HEK293 (cell line): ENCODE data around the gene TMED1.

Source experiments
- FEZF1 ChIP-seq: fragments of 450-650 bp; formaldehyde crosslinking; IDR thresholded peaks from 2 replicates; pipeline ENCODE4 v1.5.1; 2016; ENCODE audit warnings: missing biosample characterization, missing genetic modification characterization
- HOXD13 ChIP-seq: sonication (generic); formaldehyde crosslinking; IDR thresholded peaks from 2 replicates; pipeline ENCODE4 v1.8.0; 2022; ENCODE audit warnings: missing genetic modification reagents, borderline replicate concordance
- PRDM1 ChIP-seq: fragments of 450-650 bp; formaldehyde crosslinking; IDR thresholded peaks from 2 replicates; pipeline ENCODE4; 2016; ENCODE audit warnings: missing biosample characterization, missing genetic modification characterization
- SCRT1 ChIP-seq: fragments of 450-650 bp; formaldehyde crosslinking; IDR thresholded peaks from 2 replicates; pipeline ENCODE4 v1.5.1; 2016; ENCODE audit warnings: missing biosample characterization, missing genetic modification characterization, borderline replicate concordance
- SETDB1 ChIP-seq: IDR thresholded peaks from one replicate; pipeline ENCODE4 v1.6.1; 2017; ENCODE audit warnings: mild to moderate bottlenecking, low read length, moderate library complexity, mixed read lengths; ENCODE audit not compliant: insufficient read length
- SP3 ChIP-seq: fragments of 450-650 bp; formaldehyde crosslinking; IDR thresholded peaks from 2 replicates; pipeline ENCODE4 v1.5.1; 2016; ENCODE audit warnings: missing biosample characterization, missing genetic modification characterization
- ZBTB20 ChIP-seq: fragments of 450-650 bp; formaldehyde crosslinking; IDR thresholded peaks from 2 replicates; pipeline ENCODE4 v1.5.1; 2016; ENCODE audit warnings: missing biosample characterization, missing genetic modification characterization
- ZBTB8A ChIP-seq: fragments of 450-650 bp; formaldehyde crosslinking; IDR thresholded peaks from 2 replicates; pipeline ENCODE4 v1.5.1; 2016; ENCODE audit warnings: missing biosample characterization, missing genetic modification characterization
- ZFHX2 ChIP-seq: fragments of 450-650 bp; formaldehyde crosslinking; conservative IDR thresholded peaks from 2 replicates; pipeline ENCODE4 v1.5.1; 2016; ENCODE audit warnings: missing biosample characterization, missing genetic modification characterization
- ZNF121 ChIP-seq: fragments of 450-650 bp; formaldehyde crosslinking; IDR thresholded peaks from 2 replicates; pipeline ENCODE4 v1.5.1; 2016; ENCODE audit warnings: missing biosample characterization, missing genetic modification characterization
- ZNF146 ChIP-seq: fragments of 450-650 bp; formaldehyde crosslinking; IDR thresholded peaks from 2 replicates; pipeline ENCODE4 v1.5.1; 2016; ENCODE audit warnings: missing biosample characterization, missing genetic modification characterization
- ZNF16 ChIP-seq: fragments of 450-650 bp; formaldehyde crosslinking; IDR thresholded peaks from 2 replicates; pipeline ENCODE4 v1.5.1; 2016; ENCODE audit warnings: low read depth, missing biosample characterization, missing genetic modification characterization
- ZNF18 ChIP-seq: fragments of 450-650 bp; formaldehyde crosslinking; IDR thresholded peaks from 2 replicates; pipeline ENCODE4 v1.5.1; 2016; ENCODE audit warnings: missing biosample characterization, missing genetic modification characterization
- ZNF19 ChIP-seq: fragments of 450-650 bp; formaldehyde crosslinking; IDR thresholded peaks from 2 replicates; pipeline ENCODE4; 2016; ENCODE audit warnings: missing biosample characterization, missing genetic modification characterization, low read depth
- ZNF221 ChIP-seq: fragments of 450-650 bp; formaldehyde crosslinking; IDR thresholded peaks from 2 replicates; pipeline ENCODE4 v1.5.1; 2017; ENCODE audit warnings: missing biosample characterization, missing genetic modification characterization, borderline replicate concordance
- ZNF248 ChIP-seq: fragments of 450-650 bp; formaldehyde crosslinking; IDR thresholded peaks from 2 replicates; pipeline ENCODE4 v1.5.1; 2017; ENCODE audit warnings: missing biosample characterization, missing genetic modification characterization
- ZNF266 ChIP-seq: fragments of 450-650 bp; formaldehyde crosslinking; IDR thresholded peaks from 2 replicates; pipeline ENCODE4 v1.5.1; 2016; ENCODE audit warnings: missing biosample characterization, missing genetic modification characterization, low read depth
- ZNF324 ChIP-seq: fragments of 450-650 bp; formaldehyde crosslinking; IDR thresholded peaks from 2 replicates; pipeline ENCODE4 v1.5.1; 2016; ENCODE audit warnings: missing biosample characterization, missing genetic modification characterization
- ZNF404 ChIP-seq: fragments of 450-650 bp; formaldehyde crosslinking; IDR thresholded peaks from 2 replicates; pipeline ENCODE4 v1.5.1; 2017; ENCODE audit warnings: missing biosample characterization, missing genetic modification characterization
- ZNF423 ChIP-seq: fragments of 450-650 bp; formaldehyde crosslinking; IDR thresholded peaks from 2 replicates; pipeline ENCODE4 v1.5.1; 2016; ENCODE audit warnings: missing biosample characterization, missing genetic modification characterization
- ZNF426 ChIP-seq: fragments of 450-650 bp; formaldehyde crosslinking; IDR thresholded peaks from 2 replicates; pipeline ENCODE4 v1.5.1; 2017; ENCODE audit warnings: missing biosample characterization, missing genetic modification characterization, mild to moderate bottlenecking, inconsistent platforms, moderate library complexity
- ZNF704 ChIP-seq: fragments of 450-650 bp; formaldehyde crosslinking; IDR thresholded peaks from 2 replicates; pipeline ENCODE4 v1.5.1; 2016; ENCODE audit warnings: missing biosample characterization, missing genetic modification characterization
- ZNF791 ChIP-seq: fragments of 450-650 bp; formaldehyde crosslinking; IDR thresholded peaks from 2 replicates; pipeline ENCODE4 v1.5.1; 2016; ENCODE audit warnings: missing biosample characterization, missing genetic modification characterization
- ZNF830 ChIP-seq: fragments of 450-650 bp; IDR thresholded peaks from 2 replicates; pipeline ENCODE4 v1.5.0; 2018; ENCODE audit warnings: missing biosample characterization, missing genetic modification characterization, low read depth, mild to moderate bottlenecking, moderate library complexity
- ZNF843 ChIP-seq: fragments of 450-650 bp; formaldehyde crosslinking; IDR thresholded peaks from 2 replicates; pipeline ENCODE4 v1.5.1; 2016; ENCODE audit warnings: missing biosample characterization, missing genetic modification characterization
- ZSCAN23 ChIP-seq: fragments of 450-650 bp; formaldehyde crosslinking; IDR thresholded peaks from 2 replicates; pipeline ENCODE4 v1.5.1; 2016; ENCODE audit warnings: missing biosample characterization, missing genetic modification characterization
- TF ChIP-seq, protein P1 (sequence below): fragments of 450-650 bp; formaldehyde crosslinking; IDR thresholded peaks from 2 replicates; pipeline ENCODE4 v1.5.1; 2016; ENCODE audit warnings: missing biosample characterization, missing genetic modification characterization
- TF ChIP-seq, protein P2 (sequence below): fragments of 450-650 bp; formaldehyde crosslinking; IDR thresholded peaks from 2 replicates; pipeline ENCODE4 v1.5.1; 2016; ENCODE audit warnings: missing biosample characterization, missing genetic modification characterization
- TF ChIP-seq, protein P3 (sequence below): fragments of 450-650 bp; formaldehyde crosslinking; IDR thresholded peaks from 2 replicates; pipeline ENCODE4 v1.5.1; 2016; ENCODE audit warnings: missing biosample characterization, missing genetic modification characterization

TMED1 gene

GRCh38 chr19:10836479-10837330, 693 bp upstream of the TMED1 start (continued):
- TF ChIP-seq, protein P1, sequence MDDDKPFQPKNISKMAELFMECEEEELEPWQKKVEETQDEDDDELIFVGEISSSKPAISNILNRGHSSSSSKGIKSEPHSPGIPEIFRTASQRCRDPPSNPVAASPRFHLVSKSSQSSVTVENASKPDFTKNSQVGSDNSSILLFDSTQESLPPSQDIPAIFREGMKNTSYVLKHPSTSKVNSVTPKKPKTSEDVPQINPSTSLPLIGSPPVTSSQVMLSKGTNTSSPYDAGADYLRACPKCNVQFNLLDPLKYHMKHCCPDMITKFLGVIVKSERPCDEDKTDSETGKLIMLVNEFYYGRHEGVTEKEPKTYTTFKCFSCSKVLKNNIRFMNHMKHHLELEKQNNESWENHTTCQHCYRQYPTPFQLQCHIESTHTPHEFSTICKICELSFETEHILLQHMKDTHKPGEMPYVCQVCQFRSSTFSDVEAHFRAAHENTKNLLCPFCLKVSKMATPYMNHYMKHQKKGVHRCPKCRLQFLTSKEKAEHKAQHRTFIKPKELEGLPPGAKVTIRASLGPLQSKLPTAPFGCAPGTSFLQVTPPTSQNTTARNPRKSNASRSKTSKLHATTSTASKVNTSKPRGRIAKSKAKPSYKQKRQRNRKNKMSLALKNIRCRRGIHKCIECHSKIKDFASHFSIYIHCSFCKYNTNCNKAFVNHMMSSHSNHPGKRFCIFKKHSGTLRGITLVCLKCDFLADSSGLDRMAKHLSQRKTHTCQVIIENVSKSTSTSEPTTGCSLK (tag by site-specific recombination) = no peak
- TF ChIP-seq ZBTB20 (tag by site-specific recombination) = no peak
- TF ChIP-seq, protein P2, sequence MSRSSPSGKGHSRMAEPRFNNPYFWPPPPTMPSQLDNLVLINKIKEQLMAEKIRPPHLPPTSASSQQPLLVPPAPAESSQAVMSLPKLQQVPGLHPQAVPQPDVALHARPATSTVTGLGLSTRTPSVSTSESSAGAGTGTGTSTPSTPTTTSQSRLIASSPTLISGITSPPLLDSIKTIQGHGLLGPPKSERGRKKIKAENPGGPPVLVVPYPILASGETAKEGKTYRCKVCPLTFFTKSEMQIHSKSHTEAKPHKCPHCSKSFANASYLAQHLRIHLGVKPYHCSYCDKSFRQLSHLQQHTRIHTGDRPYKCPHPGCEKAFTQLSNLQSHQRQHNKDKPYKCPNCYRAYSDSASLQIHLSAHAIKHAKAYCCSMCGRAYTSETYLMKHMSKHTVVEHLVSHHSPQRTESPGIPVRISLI (tag by site-specific recombination) = no peak
- TF ChIP-seq, protein P3, sequence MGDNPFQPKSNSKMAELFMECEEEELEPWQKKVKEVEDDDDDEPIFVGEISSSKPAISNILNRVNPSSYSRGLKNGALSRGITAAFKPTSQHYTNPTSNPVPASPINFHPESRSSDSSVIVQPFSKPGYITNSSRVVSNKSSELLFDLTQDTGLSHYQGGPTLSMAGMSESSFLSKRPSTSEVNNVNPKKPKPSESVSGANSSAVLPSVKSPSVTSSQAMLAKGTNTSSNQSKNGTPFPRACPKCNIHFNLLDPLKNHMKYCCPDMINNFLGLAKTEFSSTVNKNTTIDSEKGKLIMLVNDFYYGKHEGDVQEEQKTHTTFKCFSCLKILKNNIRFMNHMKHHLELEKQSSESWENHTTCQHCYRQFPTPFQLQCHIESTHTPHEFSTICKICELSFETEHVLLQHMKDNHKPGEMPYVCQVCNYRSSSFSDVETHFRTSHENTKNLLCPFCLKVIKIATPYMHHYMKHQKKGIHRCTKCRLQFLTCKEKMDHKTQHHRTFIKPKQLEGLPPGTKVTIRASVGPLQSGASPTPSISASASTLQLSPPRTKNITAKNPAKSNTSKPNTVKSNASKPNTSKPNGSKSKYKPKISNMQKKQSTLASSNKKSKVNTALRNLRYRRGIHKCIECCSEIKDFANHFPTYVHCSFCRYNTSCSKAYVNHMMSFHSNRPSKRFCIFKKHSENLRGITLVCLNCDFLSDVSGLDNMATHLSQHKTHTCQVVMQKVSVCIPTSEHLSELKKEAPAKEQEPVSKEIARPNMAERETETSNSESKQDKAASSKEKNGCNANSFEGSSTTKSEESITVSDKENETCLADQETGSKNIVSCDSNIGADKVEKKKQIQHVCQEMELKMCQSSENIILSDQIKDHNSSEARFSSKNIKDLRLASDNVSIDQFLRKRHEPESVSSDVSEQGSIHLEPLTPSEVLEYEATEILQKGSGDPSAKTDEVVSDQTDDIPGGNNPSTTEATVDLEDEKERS = peak; percentile 89
- peak; percentile 94 for TF ChIP-seq ZBTB8A
- no peak for TF ChIP-seq ZNF404 (tag by site-specific recombination)
- TF ChIP-seq ZNF830 (tag by site-specific recombination) = no peak
- TF ChIP-seq ZNF221 (tag by site-specific recombination) = no peak
- peak; percentile 53 for TF ChIP-seq ZNF18 (tag by site-specific recombination)
- no peak for TF ChIP-seq ZNF16 (tag by site-specific recombination)
- TF ChIP-seq ZNF121 (tag by site-specific recombination) = no peak
- TF ChIP-seq ZNF248 (tag by site-specific recombination) = no peak
- TF ChIP-seq PRDM1 (tag by site-specific recombination) = no peak
- TF ChIP-seq ZNF324 = peak; percentile 93
- TF ChIP-seq ZFHX2 (tag by site-specific recombination) = no peak
- no peak for TF ChIP-seq ZNF146 (tag by site-specific recombination)
- no peak for TF ChIP-seq ZNF843 (tag by site-specific recombination)
- no peak for TF ChIP-seq ZNF704
- TF ChIP-seq ZNF266 (tag by site-specific recombination) = no peak
- no peak for TF ChIP-seq FEZF1 (tag by site-specific recombination)
- TF ChIP-seq SCRT1 (tag by site-specific recombination) = peak; percentile 87
- TF ChIP-seq HOXD13 = no peak
- TF ChIP-seq ZNF426 = no peak
- TF ChIP-seq ZNF791 (tag by site-specific recombination) = no peak
- no peak for TF ChIP-seq ZNF423
- TF ChIP-seq SP3 (tag by site-specific recombination) = peak; percentile 63
- no peak for TF ChIP-seq ZNF19 (tag by site-specific recombination)
- peak; percentile 87 for TF ChIP-seq ZSCAN23 (tag by site-specific recombination)
- peak; percentile 98 for TF ChIP-seq SETDB1
